ENCODE results near the gene ARL9. TPM values are rescaled to one million over a fixed set of nuclear protein-coding genes. Genes with fewer than 3 reads are reported as not detected.

The ARL9 gene
- total RNA-seq, 2 experiments from 2014 or later: 0.17 TPM; not detected in 1

GRCh38 chr4:56531149-56531770, 25.7 kb downstream of the ARL9 start:
- Histone ChIP-seq H3K27ac (ENCODE audit: low read depth in 1 of 2, low read length in 2 of 2) (no peak overlapping the region), H3K27me3 (ENCODE audit: control insufficient read depth in 1 of 2, insufficient read depth in 2 of 2, low read length in 2 of 2) (peaks cover 20 to 30% of the 10 kb centered on the region in 2 experiments), H3K36me3 (ENCODE audit: insufficient read depth, low read length) (no peaks in the 10 kb centered on the region), H3K9me3 (ENCODE audit: control insufficient read depth in 1 of 2, insufficient read depth in 1 of 2, low read length in 2 of 2) (no peaks in the 10 kb centered on the region), H3K4me3 (ENCODE audit: low read length) (peak overlapping the region; percentile 82), H3K4me1 (ENCODE audit: insufficient read depth, low read length) (peaks cover 18% of the 10 kb centered on the region)
- H3K4me3 Mint-ChIP-seq: no peak overlapping the region
- ATAC-seq (ENCODE audit: poor library complexity) (no peak), DNase-seq (no peak)
- TF ChIP-seq CTCF (IDR thresholded peaks at IDR 0.05): no peak
- H3K27me3 Mint-ChIP-seq: peaks cover 3% of the 10 kb centered on the region
- H3K4me1 Mint-ChIP-seq (ENCODE audit: low read depth): no peaks in the 10 kb centered on the region
- no peaks in the 10 kb centered on the region for H3K36me3 Mint-ChIP-seq (ENCODE audit: low read depth)
- ChIA-PET CTCF (no interaction called here), POLR2A (interaction anchor here (0.9 to 2.7 kb wide), 4 partner anchors 94 to 144 kb away, joined by 3 to 16 read pairs (median 6); partner anchors contain the start of genes AASDH, PAICS and PPAT)
- intact Hi-C loops (cut with DNase I, micrococcal nuclease): loop anchor here in 1 of 2 experiments (5.0 kb wide), 2 partner anchors 64 to 291 kb away; partner anchors contain the start of genes SPINK2 and SRP72
- no peak overlapping the region for H3K27ac Mint-ChIP-seq
- H3K9me3 Mint-ChIP-seq: no peaks in the 10 kb centered on the region

DNA sequence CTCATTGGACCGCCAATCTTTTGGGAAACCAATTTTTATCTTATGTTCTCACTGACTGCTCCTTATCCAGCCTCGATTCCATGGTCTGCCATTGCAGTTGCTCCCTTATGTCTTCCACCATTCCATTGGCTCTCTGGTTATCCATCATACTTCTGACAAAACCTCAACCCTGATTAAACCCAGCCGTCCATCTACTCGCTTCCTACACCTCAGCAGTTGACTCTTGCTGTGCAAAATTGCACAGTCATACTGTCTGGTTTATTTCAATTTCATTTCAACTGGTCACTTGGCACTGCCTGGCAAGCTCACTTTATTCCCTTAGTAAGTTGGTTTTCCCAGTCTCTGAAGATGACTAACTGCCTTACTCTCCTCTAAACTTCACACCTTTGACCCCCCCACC, 26.2 kb downstream of the ARL9 start:
- intact Hi-C loops (cut with DNase I, micrococcal nuclease): loop anchor here in 1 of 2 experiments (5.0 kb wide), 2 partner anchors 65 to 290 kb away; partner anchors contain the start of genes SPINK2 and SRP72
- H3K36me3 Mint-ChIP-seq (ENCODE audit: low read depth): no peaks in the 10 kb centered on the region
- CTCF ChIA-PET: no interaction called here

GRCh38 chr4:56532239-56532638, 26.6 kb downstream of the ARL9 start:
- no peak for TF ChIP-seq CTCF (IDR thresholded peaks at IDR 0.05)
- H3K27ac Mint-ChIP-seq: no peak overlapping the region
- H3K9me3 Mint-ChIP-seq: no peaks in the 10 kb centered on the region
- H3K4me1 Mint-ChIP-seq (ENCODE audit: low read depth): no peaks in the 10 kb centered on the region
- POLR2A ChIA-PET: no interaction called here
- H3K4me3 Mint-ChIP-seq: no peak overlapping the region
- H3K4me1 ChIP-seq (ENCODE audit: insufficient read depth, low read length): peaks cover 18% of the 10 kb centered on the region
- CTCF ChIA-PET: no interaction called here
- H3K36me3 Mint-ChIP-seq (ENCODE audit: low read depth): no peaks in the 10 kb centered on the region
- DNase-seq: no peak
- peaks cover 20 to 30% of the 10 kb centered on the region in 2 experiments for H3K27me3 ChIP-seq (ENCODE audit: control insufficient read depth in 1 of 2, insufficient read depth in 2 of 2, low read length in 2 of 2)
- no peaks in the 10 kb centered on the region for H3K36me3 ChIP-seq (ENCODE audit: insufficient read depth, low read length)
- no peaks in the 10 kb centered on the region for H3K9me3 ChIP-seq (ENCODE audit: control insufficient read depth in 1 of 2, insufficient read depth in 1 of 2, low read length in 2 of 2)
- intact Hi-C loops (cut with DNase I, micrococcal nuclease): loop anchor here in 1 of 2 experiments (5.0 kb wide), 2 partner anchors 65 to 290 kb away; partner anchors contain the start of genes SPINK2 and SRP72
- H3K27ac ChIP-seq (ENCODE audit: low read depth in 1 of 2, low read length in 2 of 2): no peak overlapping the region
- no peak overlapping the region for H3K4me3 ChIP-seq (ENCODE audit: low read length)
- ATAC-seq (ENCODE audit: poor library complexity): no peak
- peaks cover 9% of the 10 kb centered on the region for H3K27me3 Mint-ChIP-seq

More for the DNA sequence above, 26.2 kb downstream of the ARL9 start:
- DNase-seq (no peak), ATAC-seq (ENCODE audit: poor library complexity) (no peak)
- Histone ChIP-seq H3K4me1 (ENCODE audit: insufficient read depth, low read length) (peaks cover 18% of the 10 kb centered on the region), H3K27me3 (ENCODE audit: control insufficient read depth in 1 of 2, insufficient read depth in 2 of 2, low read length in 2 of 2) (peaks cover 20 to 30% of the 10 kb centered on the region in 2 experiments), H3K27ac (ENCODE audit: low read depth in 1 of 2, low read length in 2 of 2) (no peak overlapping the region), H3K4me3 (ENCODE audit: low read length) (no peak overlapping the region), H3K36me3 (ENCODE audit: insufficient read depth, low read length) (no peaks in the 10 kb centered on the region), H3K9me3 (ENCODE audit: control insufficient read depth in 1 of 2, insufficient read depth in 1 of 2, low read length in 2 of 2) (no peaks in the 10 kb centered on the region)
- Mint-ChIP-seq H3K4me3 (no peak overlapping the region), H3K9me3 (no peaks in the 10 kb centered on the region), H3K4me1 (ENCODE audit: low read depth) (no peaks in the 10 kb centered on the region), H3K27me3 (peaks cover 5% of the 10 kb centered on the region), H3K27ac (no peak overlapping the region)
- POLR2A ChIA-PET: interaction anchor here (1.3 to 2.7 kb wide), 2 partner anchors 96 to 103 kb away, joined by 6 to 16 read pairs; partner anchors contain the start of genes PAICS and PPAT
- TF ChIP-seq CTCF (IDR thresholded peaks at IDR 0.05): no peak

Measured in CD4-positive, alpha-beta T cell (primary cell).